HCT116 (cell line): ENCODE data around the gene DPP6. TPM values are rescaled to one million over a fixed set of nuclear protein-coding genes. Genes with fewer than 3 reads are reported as not detected.

ENCODE experiments used
- ATAC-seq: fragments of 200-7000 bp; cut with Tn5 transposase; 2 replicates; pipeline ENCODE4 v1.9.1; 2020; ENCODE audit warnings: mild to moderate bottlenecking, moderate library complexity
- BruUV-seq: library from RNA; stranded (reverse); fragments of 400-500 nt; replicated peaks from 2 replicates; lab custom pipeline; 2021; lab: Mats Ljungman, UMichigan
- CTCF ChIA-PET: fragments of 300-600 bp; sonication (Branson Sonifier 250); formaldehyde crosslinking; loops from one replicate; lab custom pipeline; 2021; ENCODE audit warnings: antibody characterized with exemption; lab: Charles Lee
- POLR2A ChIA-PET: fragments of 300-600, 350-600 bp; sonication (Branson Sonifier 250); formaldehyde crosslinking; loops from one replicate; lab custom pipeline; 2021; ENCODE audit warnings: antibody characterized with exemption; lab: Charles Lee
- RAD21 ChIA-PET, 2 experiments: fragments of 300-600 bp; sonication (Branson Sonifier 250); formaldehyde crosslinking; loops; one replicate each; lab custom pipeline; 2023; ENCODE audit warnings: low total read pairs in 2 of 2; ENCODE audit not compliant: uncharacterized antibody in 2 of 2, unreplicated experiment in 2 of 2, low non-redundant PET in 1 of 2; lab: Charles Lee
- DNase-seq: peaks from one replicate; pipeline ENCODE4 v3.0.0-alpha.2; 2010; ENCODE audit warnings: low read depth, low spot score
- H2AFZ ChIP-seq: fragments of 200-600 bp; shearing (Covaris generic), sonication (generic); 2 replicates; pipeline ENCODE4 v1.6.1; 2017; ENCODE audit warnings: low read depth, mixed run types, mixed read lengths, antibody characterized with exemption, low read length; ENCODE audit not compliant: poor library complexity, severe bottlenecking
- H3K27ac ChIP-seq: 2 replicates; pipeline ENCODE4 v1.5.1; 2012; ENCODE audit warnings: low read depth, low read length
- H3K27me3 ChIP-seq: fragments of 200-600 bp; sonication (generic); 2 replicates; pipeline ENCODE4 v1.6.1; 2016; ENCODE audit warnings: mixed run types, low read length, mixed read lengths; ENCODE audit not compliant: insufficient read depth
- H3K36me3 ChIP-seq, 2 experiments: fragments of 200-500 bp in 1 of 2; fragments of 200-600 bp in 1 of 2; sonication (Bioruptor generic) in 1 of 2; sonication (generic) in 1 of 2; 2 replicates each; pipeline versions ENCODE4 v1.5.1 to v1.6.1; 2014 to 2016; ENCODE audit warnings: low read length in 2 of 2, inconsistent platforms in 1 of 2, mixed read lengths in 1 of 2, mixed run types in 1 of 2; ENCODE audit not compliant: insufficient read depth in 2 of 2, control insufficient read depth in 1 of 2
- H3K4me1 ChIP-seq, 2 experiments: fragments of 200-600 bp in 1 of 2; sonication (generic) in 1 of 2; 2 replicates each; pipeline versions ENCODE4 v1.5.1 to v1.6.1; 2012 to 2017; ENCODE audit warnings: low read length in 2 of 2, inconsistent platforms in 1 of 2, mild to moderate bottlenecking in 1 of 2, mixed read lengths in 1 of 2, mixed run types in 1 of 2, moderate library complexity in 1 of 2; ENCODE audit not compliant: insufficient read depth in 2 of 2, control insufficient read depth in 1 of 2
- H3K4me2 ChIP-seq: fragments of 200-600 bp; sonication (generic); 2 replicates; pipeline ENCODE4 v1.6.1; 2017; ENCODE audit warnings: mixed run types, low read length, mixed read lengths
- H3K4me3 ChIP-seq, 2 experiments: fragments of 200-600 bp in 1 of 2; sonication (generic) in 1 of 2; replicated peaks in 1 of 2; 2 replicates each; pipeline ENCODE4 v1.5.1; 2011 to 2016; ENCODE audit warnings: low read length in 2 of 2, control low read depth in 1 of 2, low read depth in 1 of 2, mild to moderate bottlenecking in 1 of 2, mixed read lengths in 1 of 2, mixed run types in 1 of 2
- H3K79me2 ChIP-seq: fragments of 200-600 bp; sonication (generic); 2 replicates; pipeline ENCODE4 v1.6.1; 2017; ENCODE audit warnings: mild to moderate bottlenecking, mixed run types, low read length, moderate library complexity, mixed read lengths; ENCODE audit not compliant: insufficient read depth
- H3K9ac ChIP-seq: fragments of 200-600 bp; sonication (generic); 2 replicates; pipeline ENCODE4 v1.6.1; 2016; ENCODE audit warnings: low read length, mixed read lengths
- H3K9me2 ChIP-seq: fragments of 200-600 bp; sonication (generic), shearing (Covaris generic); 2 replicates; pipeline ENCODE4 v1.6.1; 2017; ENCODE audit warnings: mixed run types, mild to moderate bottlenecking, moderate library complexity; ENCODE audit not compliant: insufficient read depth
- H3K9me3 ChIP-seq, 2 experiments: fragments of 200-500 bp in 1 of 2; fragments of 200-600 bp in 1 of 2; sonication (Bioruptor generic) in 1 of 2; sonication (generic) in 1 of 2; 2 replicates each; pipeline ENCODE4 v1.6.1; 2014 to 2017; ENCODE audit warnings: low read length in 2 of 2, mixed read lengths in 2 of 2, inconsistent platforms in 1 of 2, low read depth in 1 of 2, mild to moderate bottlenecking in 1 of 2, mixed run types in 1 of 2, moderate library complexity in 1 of 2; ENCODE audit not compliant: control insufficient read depth in 1 of 2, insufficient read depth in 1 of 2
- H4K20me1 ChIP-seq: fragments of 200-600 bp; sonication (generic), shearing (Covaris generic); 2 replicates; pipeline ENCODE4 v1.6.1; 2017; ENCODE audit warnings: mixed run types, mild to moderate bottlenecking, moderate library complexity; ENCODE audit not compliant: insufficient read depth
- CBX3 ChIP-seq: IDR thresholded peaks from 2 replicates; pipeline ENCODE4 v1.6.1; 2012; ENCODE audit warnings: low read depth
- ELF1 ChIP-seq: IDR thresholded peaks from 2 replicates; pipeline ENCODE4 v1.6.1; 2012; ENCODE audit warnings: low read depth, borderline replicate concordance
- POLR2AphosphoS5 ChIP-seq: IDR thresholded peaks from 2 replicates; pipeline ENCODE4 v1.6.1; 2011; ENCODE audit warnings: mild to moderate bottlenecking, low read depth, low read length, moderate library complexity
- SP1 ChIP-seq: IDR thresholded peaks from 2 replicates; pipeline ENCODE4 v1.6.1; 2012; ENCODE audit warnings: low read depth
- SRF ChIP-seq: IDR thresholded peaks from 2 replicates; pipeline ENCODE4 v1.6.1; 2012; ENCODE audit warnings: low read depth
- intact Hi-C: fragments of 100-400 bp; cut with micrococcal nuclease; formaldehyde crosslinking; loops from 2 replicates; pipeline ENCODE4 v1.10.0; 2022
- total RNA-seq: library from RNA; stranded (reverse); gene quantifications from one replicate; pipeline ENCODE4 v1.2.1, GENCODE V29; 2021; ENCODE audit not compliant: unreplicated experiment
- TF ChIP-seq, protein P1 (sequence below): IDR thresholded peaks from 2 replicates; pipeline ENCODE4 v1.6.1; 2012
- TF ChIP-seq, protein P2 (sequence below): IDR thresholded peaks from 2 replicates; pipeline ENCODE4 v1.6.1; 2011; ENCODE audit warnings: mild to moderate bottlenecking, low read length, moderate library complexity; ENCODE audit not compliant: insufficient replicate concordance; ENCODE audit errors: extremely low read depth
- TF ChIP-seq, protein P3 (sequence below): IDR thresholded peaks from 2 replicates; pipeline ENCODE4 v1.6.1; 2012
- TF ChIP-seq, protein P4 (sequence below): IDR thresholded peaks from 2 replicates; pipeline ENCODE4 v1.6.1; 2012; ENCODE audit warnings: low read depth

The DPP6 gene
- total RNA-seq, 1 experiment from 2014 or later, result not detected

GRCh38 chr7:154741131-154741530 lies 688.9 kb downstream of the DPP6 start:
- BruUV-seq, result no TSS peak
- Histone ChIP-seq H3K9ac (no peak overlapping the region), H4K20me1 (no peaks in the 10 kb centered on the region), H3K4me3 (no peak overlapping the region), H2AFZ (no peak overlapping the region), H3K4me2 (no peak overlapping the region), H3K36me3 (no peaks in the 10 kb centered on the region), H3K27ac (no peak overlapping the region), H3K79me2 (no peaks in the 10 kb centered on the region), H3K27me3 (no peaks in the 10 kb centered on the region), H3K9me2 (no peaks in the 10 kb centered on the region), H3K9me3 (no peaks in the 10 kb centered on the region), H3K4me1 (no peaks in the 10 kb centered on the region)
- ChIA-PET CTCF (no interaction called here), POLR2A (no interaction called here), RAD21 (no interaction called here)
- TF ChIP-seq ELF1 (no peak), SP1 (no peak), SRF (no peak), CBX3 (no peak), POLR2AphosphoS5 (no peak)
- TF ChIP-seq, protein P1, sequence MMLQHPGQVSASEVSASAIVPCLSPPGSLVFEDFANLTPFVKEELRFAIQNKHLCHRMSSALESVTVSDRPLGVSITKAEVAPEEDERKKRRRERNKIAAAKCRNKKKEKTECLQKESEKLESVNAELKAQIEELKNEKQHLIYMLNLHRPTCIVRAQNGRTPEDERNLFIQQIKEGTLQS, result no peak
- TF ChIP-seq, protein P2, sequence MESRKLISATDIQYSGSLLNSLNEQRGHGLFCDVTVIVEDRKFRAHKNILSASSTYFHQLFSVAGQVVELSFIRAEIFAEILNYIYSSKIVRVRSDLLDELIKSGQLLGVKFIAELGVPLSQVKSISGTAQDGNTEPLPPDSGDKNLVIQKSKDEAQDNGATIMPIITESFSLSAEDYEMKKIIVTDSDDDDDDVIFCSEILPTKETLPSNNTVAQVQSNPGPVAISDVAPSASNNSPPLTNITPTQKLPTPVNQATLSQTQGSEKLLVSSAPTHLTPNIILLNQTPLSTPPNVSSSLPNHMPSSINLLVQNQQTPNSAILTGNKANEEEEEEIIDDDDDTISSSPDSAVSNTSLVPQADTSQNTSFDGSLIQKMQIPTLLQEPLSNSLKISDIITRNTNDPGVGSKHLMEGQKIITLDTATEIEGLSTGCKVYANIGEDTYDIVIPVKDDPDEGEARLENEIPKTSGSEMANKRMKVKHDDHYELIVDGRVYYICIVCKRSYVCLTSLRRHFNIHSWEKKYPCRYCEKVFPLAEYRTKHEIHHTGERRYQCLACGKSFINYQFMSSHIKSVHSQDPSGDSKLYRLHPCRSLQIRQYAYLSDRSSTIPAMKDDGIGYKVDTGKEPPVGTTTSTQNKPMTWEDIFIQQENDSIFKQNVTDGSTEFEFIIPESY, result no peak
- TF ChIP-seq, protein P3, sequence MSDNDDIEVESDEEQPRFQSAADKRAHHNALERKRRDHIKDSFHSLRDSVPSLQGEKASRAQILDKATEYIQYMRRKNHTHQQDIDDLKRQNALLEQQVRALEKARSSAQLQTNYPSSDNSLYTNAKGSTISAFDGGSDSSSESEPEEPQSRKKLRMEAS, result no peak
- TF ChIP-seq, protein P4, sequence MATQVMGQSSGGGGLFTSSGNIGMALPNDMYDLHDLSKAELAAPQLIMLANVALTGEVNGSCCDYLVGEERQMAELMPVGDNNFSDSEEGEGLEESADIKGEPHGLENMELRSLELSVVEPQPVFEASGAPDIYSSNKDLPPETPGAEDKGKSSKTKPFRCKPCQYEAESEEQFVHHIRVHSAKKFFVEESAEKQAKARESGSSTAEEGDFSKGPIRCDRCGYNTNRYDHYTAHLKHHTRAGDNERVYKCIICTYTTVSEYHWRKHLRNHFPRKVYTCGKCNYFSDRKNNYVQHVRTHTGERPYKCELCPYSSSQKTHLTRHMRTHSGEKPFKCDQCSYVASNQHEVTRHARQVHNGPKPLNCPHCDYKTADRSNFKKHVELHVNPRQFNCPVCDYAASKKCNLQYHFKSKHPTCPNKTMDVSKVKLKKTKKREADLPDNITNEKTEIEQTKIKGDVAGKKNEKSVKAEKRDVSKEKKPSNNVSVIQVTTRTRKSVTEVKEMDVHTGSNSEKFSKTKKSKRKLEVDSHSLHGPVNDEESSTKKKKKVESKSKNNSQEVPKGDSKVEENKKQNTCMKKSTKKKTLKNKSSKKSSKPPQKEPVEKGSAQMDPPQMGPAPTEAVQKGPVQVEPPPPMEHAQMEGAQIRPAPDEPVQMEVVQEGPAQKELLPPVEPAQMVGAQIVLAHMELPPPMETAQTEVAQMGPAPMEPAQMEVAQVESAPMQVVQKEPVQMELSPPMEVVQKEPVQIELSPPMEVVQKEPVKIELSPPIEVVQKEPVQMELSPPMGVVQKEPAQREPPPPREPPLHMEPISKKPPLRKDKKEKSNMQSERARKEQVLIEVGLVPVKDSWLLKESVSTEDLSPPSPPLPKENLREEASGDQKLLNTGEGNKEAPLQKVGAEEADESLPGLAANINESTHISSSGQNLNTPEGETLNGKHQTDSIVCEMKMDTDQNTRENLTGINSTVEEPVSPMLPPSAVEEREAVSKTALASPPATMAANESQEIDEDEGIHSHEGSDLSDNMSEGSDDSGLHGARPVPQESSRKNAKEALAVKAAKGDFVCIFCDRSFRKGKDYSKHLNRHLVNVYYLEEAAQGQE, result no peak
- DNase-seq, result no peak
- intact Hi-C loops, result no loop called here
- no peak for ATAC-seq
